Gastroesophageal sphincter (tissue), 3 donors: ENCODE results near the gene CFAP157.

Experiments used
- POLR2A ChIP-seq, 2 donors: fragments of 450-650 bp; IDR thresholded peaks; one replicate each; pipeline ENCODE4 v1.6.1; 2017; ENCODE audit warnings: antibody characterized with exemption in 2 of 2, mild to moderate bottlenecking in 2 of 2, moderate library complexity in 1 of 2
- TF ChIP-seq, protein P1 (sequence below), 4 experiments: fragments of 200-600 bp in 2 of 4; fragments of 450-650 bp in 2 of 4; sonication (generic) in 1 of 4; IDR thresholded peaks; one replicate each; pipeline ENCODE4 v1.5.1; 2017 to 2019; ENCODE audit warnings: antibody characterized with exemption in 4 of 4, mild to moderate bottlenecking in 2 of 4, moderate library complexity in 2 of 4

DNA sequence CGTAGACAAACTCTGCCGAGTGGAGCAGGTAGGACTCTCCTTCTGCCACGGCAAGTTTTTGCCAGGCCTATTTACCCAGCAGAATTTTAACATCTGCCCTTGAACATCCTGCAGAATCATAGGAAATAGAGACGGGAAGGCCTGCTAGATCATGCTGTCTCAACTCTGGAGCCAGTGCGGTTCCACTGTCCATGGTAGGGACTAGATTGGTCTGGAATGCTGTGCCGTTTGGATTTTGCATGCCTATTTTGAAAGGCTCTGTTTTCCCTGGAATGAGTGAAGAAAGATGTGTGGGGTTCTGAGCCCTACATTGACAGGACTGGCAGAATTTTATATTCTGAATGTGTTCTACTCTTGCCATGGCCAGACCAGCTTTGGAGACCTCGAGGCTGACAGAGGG, 33.6 kb upstream of the CFAP157 start:
- TF ChIP-seq, protein P1, sequence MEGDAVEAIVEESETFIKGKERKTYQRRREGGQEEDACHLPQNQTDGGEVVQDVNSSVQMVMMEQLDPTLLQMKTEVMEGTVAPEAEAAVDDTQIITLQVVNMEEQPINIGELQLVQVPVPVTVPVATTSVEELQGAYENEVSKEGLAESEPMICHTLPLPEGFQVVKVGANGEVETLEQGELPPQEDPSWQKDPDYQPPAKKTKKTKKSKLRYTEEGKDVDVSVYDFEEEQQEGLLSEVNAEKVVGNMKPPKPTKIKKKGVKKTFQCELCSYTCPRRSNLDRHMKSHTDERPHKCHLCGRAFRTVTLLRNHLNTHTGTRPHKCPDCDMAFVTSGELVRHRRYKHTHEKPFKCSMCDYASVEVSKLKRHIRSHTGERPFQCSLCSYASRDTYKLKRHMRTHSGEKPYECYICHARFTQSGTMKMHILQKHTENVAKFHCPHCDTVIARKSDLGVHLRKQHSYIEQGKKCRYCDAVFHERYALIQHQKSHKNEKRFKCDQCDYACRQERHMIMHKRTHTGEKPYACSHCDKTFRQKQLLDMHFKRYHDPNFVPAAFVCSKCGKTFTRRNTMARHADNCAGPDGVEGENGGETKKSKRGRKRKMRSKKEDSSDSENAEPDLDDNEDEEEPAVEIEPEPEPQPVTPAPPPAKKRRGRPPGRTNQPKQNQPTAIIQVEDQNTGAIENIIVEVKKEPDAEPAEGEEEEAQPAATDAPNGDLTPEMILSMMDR (IDR thresholded peaks at IDR 0.05), result no peak
- TF ChIP-seq POLR2A (IDR thresholded peaks at IDR 0.05), result no peak
